Adrenal gland (tissue), 19 donors: ENCODE measurements around the gene SRPK2. TPM values are rescaled to one million over a fixed set of nuclear protein-coding genes. Genes with fewer than 3 reads are reported as not detected.
"Not testable (repeated sequence)": the region's sequence is repeated elsewhere in the genome, so short reads cannot be mapped to it uniquely, and the experiment has no call there.

ENCODE experiments used
- DNase-seq, 7 donors: peaks; one replicate each; pipeline ENCODE4 v3.0.0-alpha.2; 2019 to 2020
- H3K27ac ChIP-seq, 5 donors: fragments of 200-600 bp; sonication (generic) in 4 of 5; 1 replicate in 3 of 5; 2 replicates in 2 of 5; pipeline versions ENCODE4 v1.5.1 to v1.8.0; 2016 to 2020; ENCODE audit warnings: mild to moderate bottlenecking in 1 of 5
- H3K27me3 ChIP-seq: fragments of 200-600 bp; 2 replicates; pipeline ENCODE4 v1.8.0; 2021
- H3K36me3 ChIP-seq, 2 donors: fragments of 200-600 bp; replicated peaks in 1 of 2; 1 replicate in 1 of 2; 2 replicates in 1 of 2; pipeline versions ENCODE4 v1.5.1 to v1.8.0; 2018 to 2022
- H3K4me1 ChIP-seq, 2 donors: fragments of 200-600 bp; replicated peaks in 1 of 2; 1 replicate in 1 of 2; 2 replicates in 1 of 2; pipeline versions ENCODE4 v1.5.1 to v1.8.0; 2018 to 2021
- H3K4me3 ChIP-seq, 4 donors: fragments of 200-600 bp; sonication (generic) in 3 of 4; one replicate each; pipeline ENCODE4 v1.5.1; 2016 to 2018
- H3K9me3 ChIP-seq, 3 donors: fragments of 200-600 bp; sonication (generic) in 1 of 3; replicated peaks in 1 of 3; 1 replicate in 2 of 3; 2 replicates in 1 of 3; pipeline versions ENCODE4 v1.5.1 to v1.8.0; 2016 to 2021
- POLR2A ChIP-seq, 2 donors: fragments of 450-650 bp; IDR thresholded peaks; one replicate each; pipeline ENCODE4 v1.6.1; 2017; ENCODE audit warnings: antibody characterized with exemption in 2 of 2, mild to moderate bottlenecking in 2 of 2, moderate library complexity in 1 of 2
- WGBS, 4 donors: extraction: QIAGEN DNeasy Blood & Tissue Kit in 2 of 4; methylation state at CpG; one replicate each; pipeline versions ENCODE4 v1.1.5 to v1.1.7; 2013 to 2017; 5-methylcytosine and 5-hydroxymethylcytosine counted together
- intact Hi-C, 2 donors: fragments of 100-400 bp; cut with DNase I; formaldehyde crosslinking; loops; one replicate each; pipeline versions ENCODE4 v1.14.1 to v1.15.0; 2022 to 2023
- long read RNA-seq, 10 donors: library from polyadenylated mRNA in 3 of 10; unstranded in 2 of 10; stranded (forward) in 1 of 10; transcript quantifications; one replicate each; pipeline ENCODE4 v2.0.0 and lab custom pipeline, GENCODE V29; 2021 to 2026
- polyA plus RNA-seq, 3 donors: library from polyadenylated mRNA; stranded (reverse); fragments of 200-250 nt in 2 of 3; fragments of 350-450 nt in 1 of 3; fragmentation: Illumina TruSeq in 1 of 3; extraction: RNeasy Lipid Tissue Mini Kit (QIAGEN cat#74804) in 1 of 3; gene quantifications; one replicate each; pipeline ENCODE4 v1.2.3, GENCODE V29; 2013 to 2014
- total RNA-seq, 9 donors: library from RNA; depleted of rRNA in 4 of 9; stranded (reverse); fragments of >200 nt in 4 of 9; fragments of 120-200 nt in 1 of 9; fragmentation: NEBNext Ultra II Directional in 1 of 9; extraction: Animal tissue kit (Norgen Biotek cat#: 25700) in 1 of 9; gene quantifications; one replicate each; pipeline versions ENCODE4 v1.1.0 to v1.2.4, GENCODE V29; 2013 to 2023
- TF ChIP-seq, protein P1 (sequence below), 6 experiments: fragments of 450-650 bp in 4 of 6; fragments of 200-600 bp in 2 of 6; sonication (generic) in 1 of 6; IDR thresholded peaks; 1 replicate in 5 of 6; 2 replicates in 1 of 6; pipeline versions ENCODE4 v1.5.1 to v1.8.0; 2016 to 2021; ENCODE audit warnings: antibody characterized with exemption in 6 of 6, mild to moderate bottlenecking in 2 of 6, moderate library complexity in 1 of 6
- donor health status: healthy with polysubstance abuse.
- donor health status: Bipolar disorder and iron deficiency.
- donor health status: DM: yes; HTN: yes; CAD: no.
- donor health status: DM: no; HTN: no; CAD: no.
- donor health status: DM: no; HTN: no; CAD: no.
- donor health status: DM: yes; HTN: yes; CAD: no.

Gene SRPK2
- total RNA-seq (10 to 100 TPM; 29.9 to 64.7 (median 38.2) TPM), polyA plus RNA-seq (10 to 100 TPM in 2 of 3 donors, 1 to 10 TPM in 1; 7.3 to 37.8 (median 11.9) TPM)
- long read RNA-seq, donor 1, partial matches to known transcripts = 25 of 28 reads
- long read RNA-seq, donor 1, other reads (novel, unspliced or antisense) = 0 of 28 reads
- long read RNA-seq, donor 2, partial matches to known transcripts = 20 of 20 reads
- long read RNA-seq, donor 2, other reads (novel, unspliced or antisense) = 0 of 20 reads
- long read RNA-seq, donor 3, partial matches to known transcripts = 9 of 10 reads
- long read RNA-seq, donor 3, other reads (novel, unspliced or antisense) = 0 of 10 reads
- long read RNA-seq, donor 4, partial matches to known transcripts = 15 of 27 reads
- long read RNA-seq, donor 4, other reads (novel, unspliced or antisense) = 12 of 27 reads
- long read RNA-seq, donor 5, transcript SRPK2-202 (16 exons, 3,650 nt) = major isoform, 5 of 23 reads
- long read RNA-seq, donor 5, partial matches to known transcripts = 6 of 23 reads
- long read RNA-seq, donor 5, other reads (novel, unspliced or antisense) = 9 of 23 reads
- long read RNA-seq, donor 6, partial matches to known transcripts = 12 of 24 reads
- long read RNA-seq, donor 6, other reads (novel, unspliced or antisense) = 12 of 24 reads
- long read RNA-seq, donor 7, partial matches to known transcripts = 7 of 7 reads
- long read RNA-seq, donor 7, other reads (novel, unspliced or antisense) = 0 of 7 reads
- long read RNA-seq, donor 8, partial matches to known transcripts = 41 of 44 reads
- long read RNA-seq, donor 8, other reads (novel, unspliced or antisense) = 0 of 44 reads
- long read RNA-seq, donor 9, partial matches to known transcripts = 0 of 2 reads
- long read RNA-seq, donor 9, other reads (novel, unspliced or antisense) = 0 of 2 reads
- long read RNA-seq, donor 10, partial matches to known transcripts = 29 of 29 reads
- long read RNA-seq, donor 10, other reads (novel, unspliced or antisense) = 0 of 29 reads

DNA sequence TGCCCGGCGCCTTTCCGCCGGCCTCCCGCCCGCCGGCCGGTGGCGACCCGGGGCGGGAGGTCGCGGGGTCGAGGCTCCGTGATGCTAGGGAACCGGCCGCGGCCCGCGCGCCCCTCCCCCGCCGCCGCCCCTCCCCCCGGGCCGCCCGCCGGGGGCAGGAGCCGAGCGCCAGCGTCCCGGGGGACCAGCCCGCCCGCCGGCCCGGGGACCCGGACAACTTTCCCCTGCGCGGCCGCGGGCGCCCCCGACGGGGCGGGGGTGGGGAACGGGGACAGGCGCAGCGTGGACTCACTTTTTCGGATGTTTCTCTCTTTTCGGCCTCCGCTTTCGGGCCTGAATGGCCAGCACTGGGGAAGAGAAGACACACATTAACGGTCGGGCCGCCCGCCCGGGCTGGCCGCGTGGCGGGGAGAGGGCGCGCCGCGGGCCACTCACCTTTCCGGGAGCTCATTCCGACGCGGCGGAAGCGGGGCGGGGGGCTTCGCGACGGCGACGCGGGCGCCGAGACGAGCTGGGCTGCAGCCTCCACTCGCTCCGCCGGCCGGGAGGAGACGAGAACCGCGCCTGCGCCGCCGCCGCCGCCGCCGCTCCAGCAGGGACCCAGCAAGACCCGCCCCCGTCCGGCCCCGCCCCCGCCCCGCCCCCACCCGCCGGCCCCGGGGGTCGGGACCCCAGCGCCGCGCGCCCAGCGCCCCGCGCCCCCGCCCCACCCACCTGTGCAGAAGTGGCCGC lies at the start of gene SRPK2:
SRPK2 (minus strand) TSS at position 566 of the 732 bp plus-strand sequence.
- H3K27ac ChIP-seq = peak within 1 kb of the TSS in 4 of 5 donors; percentile 8 to 83 (median 68)
- intact Hi-C loops = no loop called here
- H3K4me1 ChIP-seq = peaks cover 0 to 8% of the 10 kb centered on the region in 2 donors
- 0% methylated on average over 57 to 88 of the region's 113 CpGs; no CpG with 5 or more reads in 2 of the 4 donors for WGBS, 4 donors
- H3K4me3 ChIP-seq = peak within 1 kb of the TSS; percentile 78 to 97 (median 92)
- TF ChIP-seq, protein P1, sequence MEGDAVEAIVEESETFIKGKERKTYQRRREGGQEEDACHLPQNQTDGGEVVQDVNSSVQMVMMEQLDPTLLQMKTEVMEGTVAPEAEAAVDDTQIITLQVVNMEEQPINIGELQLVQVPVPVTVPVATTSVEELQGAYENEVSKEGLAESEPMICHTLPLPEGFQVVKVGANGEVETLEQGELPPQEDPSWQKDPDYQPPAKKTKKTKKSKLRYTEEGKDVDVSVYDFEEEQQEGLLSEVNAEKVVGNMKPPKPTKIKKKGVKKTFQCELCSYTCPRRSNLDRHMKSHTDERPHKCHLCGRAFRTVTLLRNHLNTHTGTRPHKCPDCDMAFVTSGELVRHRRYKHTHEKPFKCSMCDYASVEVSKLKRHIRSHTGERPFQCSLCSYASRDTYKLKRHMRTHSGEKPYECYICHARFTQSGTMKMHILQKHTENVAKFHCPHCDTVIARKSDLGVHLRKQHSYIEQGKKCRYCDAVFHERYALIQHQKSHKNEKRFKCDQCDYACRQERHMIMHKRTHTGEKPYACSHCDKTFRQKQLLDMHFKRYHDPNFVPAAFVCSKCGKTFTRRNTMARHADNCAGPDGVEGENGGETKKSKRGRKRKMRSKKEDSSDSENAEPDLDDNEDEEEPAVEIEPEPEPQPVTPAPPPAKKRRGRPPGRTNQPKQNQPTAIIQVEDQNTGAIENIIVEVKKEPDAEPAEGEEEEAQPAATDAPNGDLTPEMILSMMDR (IDR thresholded peaks at IDR 0.05) = no peak
- TF ChIP-seq POLR2A (IDR thresholded peaks at IDR 0.05) = peak in 1 of 2 donors; percentile 46
- no peaks in the 10 kb centered on the region for H3K36me3 ChIP-seq
- H3K9me3 ChIP-seq = no peaks in the 10 kb centered on the region
- DNase-seq = peak; percentile 67 to 80 (median 75)
- H3K27me3 ChIP-seq = no peaks in the 10 kb centered on the region

DNA sequence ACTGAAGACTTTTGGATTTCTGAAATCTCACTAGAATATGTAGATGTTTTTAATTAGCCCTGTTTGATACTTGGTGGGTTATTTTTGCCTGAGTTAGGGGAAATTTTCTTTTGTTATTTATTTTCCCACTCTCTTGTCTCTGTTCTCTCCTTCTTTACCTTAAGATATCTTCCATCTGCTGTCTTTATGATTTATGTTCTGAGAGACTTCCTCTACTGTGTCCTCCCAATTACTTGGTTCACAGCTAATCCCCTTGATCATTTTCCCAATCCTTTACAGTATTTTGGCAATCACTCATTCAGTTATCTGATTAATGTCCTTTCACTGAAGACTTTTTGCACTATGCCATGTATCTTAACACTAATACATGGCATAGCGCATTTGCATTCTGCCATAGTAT lies 49.5 kb upstream of the SRPK2 start:
- Histone ChIP-seq H3K4me3 (no peak overlapping the region), H3K27ac (no peak overlapping the region), H3K36me3 (no peaks in the 10 kb centered on the region), H3K27me3 (no peaks in the 10 kb centered on the region), H3K9me3 (no peaks in the 10 kb centered on the region), H3K4me1 (no peaks in the 10 kb centered on the region)
- WGBS, 4 donors = 96 to 98% (median 97%) methylated on average over 1 of the region's 1 CpG
- DNase-seq = no peak
- TF ChIP-seq, protein P1 (IDR thresholded peaks at IDR 0.05) = no peak
- no peak for TF ChIP-seq POLR2A (IDR thresholded peaks at IDR 0.05)
- intact Hi-C loops = no loop called here

DNA sequence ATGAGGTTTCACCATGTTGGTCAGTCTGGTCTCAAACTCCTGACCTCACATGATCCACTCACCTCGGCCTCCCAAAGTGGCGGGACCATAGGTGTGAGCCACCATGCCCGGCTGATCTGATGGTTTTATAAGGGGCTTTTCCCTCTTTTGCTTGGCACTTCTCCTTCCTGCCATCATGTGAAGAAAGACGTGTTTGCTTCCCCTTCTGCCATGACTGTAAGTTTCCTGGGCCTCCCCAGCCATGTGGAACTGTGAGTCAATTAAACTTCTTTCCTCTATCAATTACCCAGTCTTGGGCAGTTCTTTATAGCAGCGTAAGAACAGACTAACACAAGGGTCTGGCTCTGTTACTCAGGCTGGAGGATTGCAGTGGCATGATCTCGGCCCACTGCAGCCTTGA lies 48.6 kb upstream of the SRPK2 start:
- intact Hi-C loops, H3K36me3 ChIP-seq: not testable (repeated sequence)

DNA sequence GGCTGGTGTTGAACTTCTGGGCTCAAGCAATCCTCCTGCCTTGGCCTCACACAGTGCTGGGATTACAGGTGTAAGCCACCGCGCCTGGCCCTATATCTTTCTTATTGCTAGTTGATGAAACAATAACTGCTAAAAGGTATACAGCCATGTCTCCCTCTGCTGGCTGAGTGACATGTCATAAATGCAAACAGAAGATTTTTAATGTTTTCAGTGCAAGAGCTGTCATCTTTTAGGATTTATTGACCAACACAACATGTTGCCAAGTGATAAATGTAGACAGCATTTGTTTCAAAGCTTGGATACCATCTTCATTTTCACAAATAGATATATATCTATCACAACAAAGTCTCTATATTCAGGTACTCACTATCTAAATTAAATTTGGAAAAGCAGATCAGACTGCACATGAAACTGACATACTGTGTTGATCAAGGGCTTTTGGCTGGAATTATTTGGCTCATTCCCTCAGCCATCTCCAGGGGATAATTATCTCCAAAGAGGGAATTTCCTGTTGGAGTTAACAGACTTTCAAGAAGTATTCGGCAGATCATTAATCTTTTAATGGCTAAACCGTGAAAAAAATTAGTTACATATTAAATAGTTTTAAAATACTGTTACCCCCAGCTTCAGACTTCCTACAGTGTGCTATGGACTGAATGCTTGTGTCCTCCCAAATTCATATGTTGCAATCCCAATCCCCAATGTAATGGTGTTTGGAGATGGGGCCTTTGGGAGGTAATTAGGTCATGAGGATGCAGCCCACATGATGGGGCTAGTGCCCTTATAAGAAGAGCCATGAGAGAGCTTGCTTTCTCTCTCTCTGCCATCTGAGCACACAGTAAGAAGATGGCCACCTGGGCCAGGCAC lies 41.3 kb upstream of the SRPK2 start:
- peak in 5 of 7 donors; percentile 20 to 61 (median 45) for DNase-seq
- H3K9me3 ChIP-seq = no peaks in the 10 kb centered on the region
- 46 to 52% (median 47%) methylated on average over 4 of the region's 4 CpGs for WGBS, 4 donors
- H3K36me3 ChIP-seq = no peaks in the 10 kb centered on the region
- no peak overlapping the region for H3K27ac ChIP-seq
- intact Hi-C loops = no loop called here
- TF ChIP-seq, protein P1 (IDR thresholded peaks at IDR 0.05) = peak in 5 of 6 experiments; percentile 21 to 48 (median 44)
- no peak for TF ChIP-seq POLR2A (IDR thresholded peaks at IDR 0.05)
- H3K4me3 ChIP-seq = no peak overlapping the region
- H3K4me1 ChIP-seq = no peaks in the 10 kb centered on the region
- H3K27me3 ChIP-seq = no peaks in the 10 kb centered on the region

More for the DNA sequence above, 48.6 kb upstream of the SRPK2 start:
- H3K4me3 ChIP-seq, H3K9me3 ChIP-seq, H3K4me1 ChIP-seq, H3K27me3 ChIP-seq, H3K27ac ChIP-seq, DNase-seq: not testable (repeated sequence)
- WGBS, 4 donors = 84 to 91% (median 87%) methylated on average over 6 of the region's 6 CpGs
